Caco-2 (cell line): ENCODE data around the gene NCEH1. TPM values are rescaled to one million over a fixed set of nuclear protein-coding genes. Genes with fewer than 3 reads are reported as not detected.
"Not testable (repeated sequence)": the region's sequence is repeated elsewhere in the genome, so short reads cannot be mapped to it uniquely, and the experiment has no call there.

ENCODE experiments used
- BruUV-seq: library from RNA; stranded (reverse); fragments of 400-500 nt; replicated peaks from 2 replicates; lab custom pipeline; 2021; lab: Mats Ljungman, UMichigan
- CTCF ChIA-PET: fragments of 300-600 bp; sonication (Branson Sonifier 250); formaldehyde crosslinking; loops from one replicate; lab custom pipeline; 2022; ENCODE audit warnings: antibody characterized with exemption; lab: Charles Lee
- POLR2A ChIA-PET: fragments of 300-600 bp; sonication (Branson Sonifier 250); formaldehyde crosslinking; loops from one replicate; lab custom pipeline; 2022; ENCODE audit warnings: antibody characterized with exemption; lab: Charles Lee
- DNase-seq, 2 experiments: peaks; one replicate each; pipeline versions ENCODE4 v3.0.0 to v3.0.0-alpha.2; 2020 to 2022
- H3K27me3 ChIP-seq: replicated peaks from 2 replicates; pipeline ENCODE4 v1.6.0; 2011; ENCODE audit warnings: low read length; ENCODE audit not compliant: control insufficient read depth, insufficient read depth
- H3K36me3 ChIP-seq: 2 replicates; pipeline ENCODE4 v1.5.1; 2011; ENCODE audit warnings: low read length; ENCODE audit not compliant: control insufficient read depth, insufficient read depth
- H3K4me1 ChIP-seq: fragments of 250-450 bp; sonication (Bioruptor Pico); 2 replicates; pipeline ENCODE4 v1.5.1; 2020; ENCODE audit warnings: mild to moderate bottlenecking
- H3K4me3 ChIP-seq: 2 replicates; pipeline ENCODE4 v1.5.1; 2011; ENCODE audit warnings: low read depth, mild to moderate bottlenecking, control low read depth, low read length
- H3K9me3 ChIP-seq: fragments of 250-450 bp; sonication (Bioruptor Pico); 2 replicates; pipeline ENCODE4 v1.5.1; 2020; ENCODE audit warnings: mild to moderate bottlenecking, moderate library complexity
- H3K27ac Mint-ChIP-seq: one replicate; pipeline ENCODE4 v1.8.0; 2022; ENCODE audit warnings: mixed read lengths; ENCODE audit not compliant: unreplicated experiment
- H3K27me3 Mint-ChIP-seq: one replicate; pipeline ENCODE4 v1.8.0; 2022; ENCODE audit warnings: mixed read lengths; ENCODE audit not compliant: insufficient read depth, unreplicated experiment
- H3K36me3 Mint-ChIP-seq: one replicate; pipeline ENCODE4 v1.8.0; 2022; ENCODE audit warnings: mild to moderate bottlenecking, mixed read lengths; ENCODE audit not compliant: insufficient read depth, unreplicated experiment
- H3K4me1 Mint-ChIP-seq: one replicate; pipeline ENCODE4 v1.8.0; 2022; ENCODE audit warnings: low read depth, mixed read lengths; ENCODE audit not compliant: unreplicated experiment
- H3K4me3 Mint-ChIP-seq: one replicate; pipeline ENCODE4 v1.8.0; 2022; ENCODE audit warnings: mild to moderate bottlenecking, moderate library complexity, mixed read lengths; ENCODE audit not compliant: unreplicated experiment
- H3K9me3 Mint-ChIP-seq: one replicate; pipeline ENCODE4 v1.8.0; 2022; ENCODE audit warnings: mixed read lengths; ENCODE audit not compliant: unreplicated experiment
- intact Hi-C: fragments of 100-400 bp; cut with micrococcal nuclease; formaldehyde crosslinking; loops from one replicate; pipeline ENCODE4 v1.10.0; 2022; ENCODE audit not compliant: unreplicated experiment
- total RNA-seq: library from RNA; stranded (reverse); gene quantifications from 2 replicates; pipeline ENCODE4 v1.2.3, GENCODE V29; 2022
- TF ChIP-seq, protein P1 (sequence below), 2 experiments: fragments of 200-600 bp in 1 of 2; IDR thresholded peaks; 1 replicate in 1 of 2; 2 replicates in 1 of 2; pipeline versions ENCODE4 v1.5.1 to v1.8.0; 2011 to 2022; ENCODE audit warnings: antibody characterized with exemption in 1 of 2, control low read depth in 1 of 2, inconsistent platforms in 1 of 2, low read depth in 1 of 2, low read length in 1 of 2, mild to moderate bottlenecking in 1 of 2, moderate library complexity in 1 of 2; ENCODE audit not compliant: insufficient read depth in 1 of 2, severe bottlenecking in 1 of 2, unreplicated experiment in 1 of 2

NCEH1 gene
- total RNA-seq, 1 experiment from 2014 or later: 10.1 TPM

DNA sequence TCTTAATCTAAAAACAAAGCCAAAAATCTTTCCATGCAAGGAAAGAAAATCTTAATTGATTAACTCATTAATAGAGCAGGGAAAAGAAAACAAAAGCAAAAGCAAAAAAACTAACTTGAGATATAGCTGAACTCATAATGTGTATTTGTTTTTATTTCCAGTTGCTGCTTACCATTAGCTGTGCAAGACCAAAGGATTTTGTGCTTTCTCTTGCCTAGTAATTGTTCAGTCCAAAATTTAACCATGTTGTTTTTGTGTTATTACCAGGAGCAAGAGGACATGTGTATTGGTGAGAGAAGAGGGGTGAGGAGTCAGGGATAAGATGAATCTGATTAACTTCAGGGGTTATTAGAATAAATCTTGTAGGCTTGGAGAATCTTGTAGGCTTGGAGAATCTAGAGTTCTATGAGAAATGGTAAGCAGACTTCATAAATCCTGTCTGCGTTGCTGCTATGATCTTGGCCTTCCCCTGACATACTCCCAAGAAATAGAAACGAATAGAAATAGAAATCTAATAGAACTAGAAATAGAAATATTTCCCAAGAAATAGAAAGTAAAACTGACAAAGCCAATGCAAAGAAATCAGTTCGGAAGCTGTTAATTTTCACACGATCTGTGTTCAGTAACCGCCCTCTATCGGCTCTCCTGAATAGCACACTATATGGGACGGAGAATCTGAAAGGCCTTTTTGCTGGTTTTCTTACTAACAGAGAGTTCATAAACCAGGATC lies 115.0 kb downstream of the NCEH1 start:
- ChIA-PET CTCF (interaction anchor here (0.7 to 1.1 kb wide), 4 partner anchors 11 to 71 kb away, joined by 3 to 7 read pairs (median 4); no protein-coding TSS in a partner anchor), POLR2A (no interaction called here)
- Histone ChIP-seq H3K27me3 (no peaks in the 10 kb centered on the region), H3K9me3 (no peaks in the 10 kb centered on the region), H3K4me1 (peaks cover 19% of the 10 kb centered on the region), H3K36me3 (no peaks in the 10 kb centered on the region), H3K4me3 (no peak overlapping the region)
- Mint-ChIP-seq H3K4me3 (no peak overlapping the region), H3K36me3 (no peaks in the 10 kb centered on the region), H3K4me1 (peaks cover 25% of the 10 kb centered on the region), H3K27ac (no peak overlapping the region), H3K9me3 (no peaks in the 10 kb centered on the region), H3K27me3 (no peaks in the 10 kb centered on the region)
- intact Hi-C loops: loop anchor here (1.0 kb wide), 2 partner anchors 71 to 106 kb away; no protein-coding TSS in a partner anchor
- TF ChIP-seq, protein P1, sequence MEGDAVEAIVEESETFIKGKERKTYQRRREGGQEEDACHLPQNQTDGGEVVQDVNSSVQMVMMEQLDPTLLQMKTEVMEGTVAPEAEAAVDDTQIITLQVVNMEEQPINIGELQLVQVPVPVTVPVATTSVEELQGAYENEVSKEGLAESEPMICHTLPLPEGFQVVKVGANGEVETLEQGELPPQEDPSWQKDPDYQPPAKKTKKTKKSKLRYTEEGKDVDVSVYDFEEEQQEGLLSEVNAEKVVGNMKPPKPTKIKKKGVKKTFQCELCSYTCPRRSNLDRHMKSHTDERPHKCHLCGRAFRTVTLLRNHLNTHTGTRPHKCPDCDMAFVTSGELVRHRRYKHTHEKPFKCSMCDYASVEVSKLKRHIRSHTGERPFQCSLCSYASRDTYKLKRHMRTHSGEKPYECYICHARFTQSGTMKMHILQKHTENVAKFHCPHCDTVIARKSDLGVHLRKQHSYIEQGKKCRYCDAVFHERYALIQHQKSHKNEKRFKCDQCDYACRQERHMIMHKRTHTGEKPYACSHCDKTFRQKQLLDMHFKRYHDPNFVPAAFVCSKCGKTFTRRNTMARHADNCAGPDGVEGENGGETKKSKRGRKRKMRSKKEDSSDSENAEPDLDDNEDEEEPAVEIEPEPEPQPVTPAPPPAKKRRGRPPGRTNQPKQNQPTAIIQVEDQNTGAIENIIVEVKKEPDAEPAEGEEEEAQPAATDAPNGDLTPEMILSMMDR (IDR thresholded peaks at IDR 0.05; ENCODE audit: insufficient read depth in 1 of 2, low read depth in 1 of 2, low read length in 1 of 2, severe bottlenecking in 1 of 2, unreplicated experiment in 1 of 2): peak; percentile 46 to 76
- DNase-seq: peak in 1 of 2 experiments; percentile 15
- BruUV-seq: no TSS peak

DNA sequence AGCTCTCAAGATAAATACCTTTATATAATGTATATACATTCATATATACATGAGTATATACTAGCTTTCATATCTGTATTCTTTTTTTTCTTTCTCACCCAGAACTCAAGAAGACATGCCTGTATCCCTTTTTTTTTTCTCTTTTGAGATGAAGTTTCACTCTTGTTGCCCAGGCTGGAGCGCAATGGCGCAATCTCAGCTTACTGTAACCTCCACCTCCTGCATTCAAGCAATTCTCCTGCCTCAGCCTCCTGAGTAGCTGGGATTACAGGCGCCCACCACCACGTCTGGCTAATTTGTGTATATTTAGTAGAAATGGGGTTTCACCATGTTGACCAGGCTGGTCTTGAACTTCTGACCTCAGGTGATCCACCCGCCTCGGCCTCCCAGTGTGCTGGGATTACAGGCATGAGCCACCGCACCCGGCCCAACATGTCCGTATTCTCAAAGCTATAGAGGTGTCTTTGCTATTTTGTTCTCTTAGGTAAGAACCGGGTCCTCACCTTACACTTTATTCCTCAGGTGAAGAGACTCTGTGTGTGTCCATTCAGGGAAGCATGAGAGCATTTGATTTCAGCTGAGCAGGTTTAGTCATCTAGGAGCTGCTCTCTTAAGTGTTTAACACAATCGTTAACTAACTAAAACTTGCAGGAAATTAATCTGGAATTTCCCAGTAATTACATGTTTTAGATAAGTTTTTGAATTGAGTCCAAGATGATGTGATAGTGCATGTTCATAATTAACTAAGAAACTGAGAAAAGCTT lies 115.8 kb downstream of the NCEH1 start:
- CTCF ChIA-PET, H3K4me3 ChIP-seq, H3K9me3 ChIP-seq, H3K4me3 Mint-ChIP-seq, H3K27me3 Mint-ChIP-seq, DNase-seq, H3K36me3 Mint-ChIP-seq, H3K27ac Mint-ChIP-seq, POLR2A ChIA-PET, H3K9me3 Mint-ChIP-seq, H3K27me3 ChIP-seq, BruUV-seq, intact Hi-C loops, H3K36me3 ChIP-seq: not testable (repeated sequence)
- peaks cover 20% of the 10 kb centered on the region for H3K4me1 ChIP-seq
- peaks cover 25% of the 10 kb centered on the region for H3K4me1 Mint-ChIP-seq

DNA sequence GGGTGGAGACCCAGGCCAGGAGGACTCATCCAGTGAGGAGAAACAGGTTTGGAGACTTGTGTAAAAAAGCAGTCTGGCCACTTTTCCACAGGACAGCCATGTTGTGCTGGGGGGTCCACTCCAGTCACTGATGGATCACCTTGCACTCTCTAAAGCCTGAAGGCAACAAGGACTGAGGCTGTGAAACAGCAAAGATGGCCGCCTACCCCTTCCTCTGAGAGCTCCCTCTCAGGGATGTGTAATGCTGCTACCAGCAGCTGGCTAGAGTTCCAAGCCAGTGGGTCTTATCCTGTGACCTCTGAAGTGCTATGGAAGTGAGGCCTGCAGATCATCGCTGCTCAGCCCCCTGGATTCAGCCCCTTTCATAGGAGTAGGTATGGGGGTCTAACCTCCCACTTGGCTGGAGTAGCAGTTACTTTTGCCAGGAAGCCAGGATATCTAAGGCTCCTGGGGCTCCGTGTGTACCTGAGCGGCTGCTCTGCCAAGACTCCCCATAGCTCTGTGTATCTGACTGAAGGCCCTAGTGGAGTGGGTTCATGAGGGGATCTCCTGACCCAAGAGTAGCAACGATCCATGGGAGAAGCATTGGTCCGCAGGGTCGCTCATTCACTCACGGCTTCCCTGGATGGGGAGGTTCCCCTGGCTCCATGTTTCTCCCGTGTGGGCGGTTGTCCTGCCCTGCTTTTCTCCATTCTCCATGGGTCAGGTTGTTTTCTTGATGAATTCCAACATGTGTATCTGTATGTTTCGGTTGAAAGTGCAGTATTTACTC lies 117.8 kb downstream of the NCEH1 start:
- intact Hi-C loops: no loop called here
- no peaks in the 10 kb centered on the region for H3K27me3 ChIP-seq
- H3K4me3 ChIP-seq: no peak overlapping the region
- POLR2A ChIA-PET: no interaction called here
- no peaks in the 10 kb centered on the region for H3K9me3 ChIP-seq
- H3K36me3 ChIP-seq: no peaks in the 10 kb centered on the region
- H3K27me3 Mint-ChIP-seq: no peaks in the 10 kb centered on the region
- TF ChIP-seq, protein P1 (IDR thresholded peaks at IDR 0.05; ENCODE audit: insufficient read depth in 1 of 2, low read depth in 1 of 2, low read length in 1 of 2, severe bottlenecking in 1 of 2, unreplicated experiment in 1 of 2): no peak
- no peaks in the 10 kb centered on the region for H3K36me3 Mint-ChIP-seq
- peaks cover 20% of the 10 kb centered on the region for H3K4me1 ChIP-seq
- H3K4me1 Mint-ChIP-seq: peaks cover 22% of the 10 kb centered on the region
- H3K9me3 Mint-ChIP-seq: no peaks in the 10 kb centered on the region
- no TSS peak for BruUV-seq
- CTCF ChIA-PET: interaction anchor here (0.6 kb wide), 1 partner anchor 104 kb away, joined by 3 read pairs; no protein-coding TSS in a partner anchor
- no peak for DNase-seq
- no peak overlapping the region for H3K4me3 Mint-ChIP-seq
- H3K27ac Mint-ChIP-seq: no peak overlapping the region
